C4-2B (cell line): ENCODE results near the gene STIM1.

ENCODE experiments used
- ZFX ChIP-seq: fragments of 450-650 bp; IDR thresholded peaks from 2 replicates; pipeline ENCODE4 v1.6.1; 2017
- TF ChIP-seq, protein P1 (sequence below): fragments of 450-650 bp; conservative IDR thresholded peaks from 2 replicates; pipeline ENCODE4 v1.5.1; 2017; ENCODE audit warnings: mild to moderate bottlenecking

DNA sequence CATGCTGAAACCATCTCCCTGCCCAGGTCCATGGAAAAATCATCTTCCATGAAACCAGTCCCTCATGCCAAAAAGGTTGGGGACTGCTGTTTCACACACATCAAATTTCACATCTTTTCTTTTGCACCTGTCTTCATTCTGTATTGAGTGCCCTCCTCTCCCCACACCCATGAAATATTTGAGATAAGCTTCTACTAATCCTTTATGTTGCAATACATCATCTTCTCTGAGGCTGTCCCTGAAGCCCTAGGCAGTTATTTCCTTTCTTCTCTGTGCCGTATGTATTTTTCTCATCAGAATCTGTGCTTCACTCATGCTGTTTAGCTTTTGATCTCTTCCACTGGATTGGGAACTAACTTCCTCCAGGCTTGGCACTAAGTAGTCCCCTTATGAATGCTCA, 199.2 kb downstream of the STIM1 start:
- TF ChIP-seq, protein P1, sequence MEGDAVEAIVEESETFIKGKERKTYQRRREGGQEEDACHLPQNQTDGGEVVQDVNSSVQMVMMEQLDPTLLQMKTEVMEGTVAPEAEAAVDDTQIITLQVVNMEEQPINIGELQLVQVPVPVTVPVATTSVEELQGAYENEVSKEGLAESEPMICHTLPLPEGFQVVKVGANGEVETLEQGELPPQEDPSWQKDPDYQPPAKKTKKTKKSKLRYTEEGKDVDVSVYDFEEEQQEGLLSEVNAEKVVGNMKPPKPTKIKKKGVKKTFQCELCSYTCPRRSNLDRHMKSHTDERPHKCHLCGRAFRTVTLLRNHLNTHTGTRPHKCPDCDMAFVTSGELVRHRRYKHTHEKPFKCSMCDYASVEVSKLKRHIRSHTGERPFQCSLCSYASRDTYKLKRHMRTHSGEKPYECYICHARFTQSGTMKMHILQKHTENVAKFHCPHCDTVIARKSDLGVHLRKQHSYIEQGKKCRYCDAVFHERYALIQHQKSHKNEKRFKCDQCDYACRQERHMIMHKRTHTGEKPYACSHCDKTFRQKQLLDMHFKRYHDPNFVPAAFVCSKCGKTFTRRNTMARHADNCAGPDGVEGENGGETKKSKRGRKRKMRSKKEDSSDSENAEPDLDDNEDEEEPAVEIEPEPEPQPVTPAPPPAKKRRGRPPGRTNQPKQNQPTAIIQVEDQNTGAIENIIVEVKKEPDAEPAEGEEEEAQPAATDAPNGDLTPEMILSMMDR, result no peak
- TF ChIP-seq ZFX, result no peak
